A673 (cell line): ENCODE measurements around the gene GTF3C5.

Source experiments
- CTCF ChIP-seq: fragments of 300-800, 200-600 bp; sonication (generic); conservative IDR thresholded peaks from 2 replicates; pipeline ENCODE4 v1.5.1; 2017; ENCODE audit warnings: low read depth, mild to moderate bottlenecking, antibody characterized with exemption, low read length, moderate library complexity, mixed read lengths
- EZH2 ChIP-seq: fragments of 200-600 bp; sonication (generic); IDR thresholded peaks from 2 replicates; pipeline ENCODE4 v1.6.1; 2017; ENCODE audit warnings: borderline replicate concordance, low read depth, mild to moderate bottlenecking, mixed read lengths, antibody characterized with exemption, low read length; ENCODE audit not compliant: poor library complexity, severe bottlenecking

GRCh38 chr9:132989014-132989310 is 41.8 kb upstream of the GTF3C5 start:
- no peak for TF ChIP-seq CTCF
- no peak for TF ChIP-seq EZH2
